Right lobe of liver (tissue), 4 donors: ENCODE results near the gene RAB22A.

Source experiments
- POLR2A ChIP-seq: fragments of 450-650 bp; IDR thresholded peaks from one replicate; pipeline ENCODE4 v1.6.1; 2017; ENCODE audit warnings: antibody characterized with exemption, mild to moderate bottlenecking
- TF ChIP-seq, protein P1 (sequence below), 4 donors: fragments of 200-600 bp in 3 of 4; fragments of 450-650 bp in 1 of 4; IDR thresholded peaks; one replicate each; pipeline versions ENCODE4 v1.5.1 to v1.8.0; 2016 to 2022; ENCODE audit warnings: antibody characterized with exemption in 4 of 4, mild to moderate bottlenecking in 2 of 4
- donor health status: DM: no; HTN: no; CAD: no.
- donor health status: DM: no; HTN: no; CAD: no.
- donor health status: DM: no; HTN: yes; CAD: no.

DNA sequence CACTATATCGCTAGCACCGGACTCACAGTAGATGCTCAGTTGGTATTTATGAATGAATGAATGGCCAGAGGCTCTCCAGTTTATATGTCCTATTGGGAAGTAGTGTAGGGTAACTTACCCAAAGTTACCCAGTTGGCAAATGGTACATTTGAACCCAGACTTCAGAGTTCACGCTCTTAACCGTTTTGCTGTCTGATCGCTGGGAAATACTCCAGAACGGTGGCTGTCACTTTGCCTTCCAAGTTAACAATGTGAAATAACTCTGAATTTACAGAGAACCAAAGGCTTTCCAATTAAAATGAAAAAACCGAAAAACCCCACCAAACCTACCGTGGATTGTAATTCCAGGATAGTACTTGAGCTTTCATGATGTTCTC lies 81.1 kb downstream of the RAB22A start:
- TF ChIP-seq, protein P1, sequence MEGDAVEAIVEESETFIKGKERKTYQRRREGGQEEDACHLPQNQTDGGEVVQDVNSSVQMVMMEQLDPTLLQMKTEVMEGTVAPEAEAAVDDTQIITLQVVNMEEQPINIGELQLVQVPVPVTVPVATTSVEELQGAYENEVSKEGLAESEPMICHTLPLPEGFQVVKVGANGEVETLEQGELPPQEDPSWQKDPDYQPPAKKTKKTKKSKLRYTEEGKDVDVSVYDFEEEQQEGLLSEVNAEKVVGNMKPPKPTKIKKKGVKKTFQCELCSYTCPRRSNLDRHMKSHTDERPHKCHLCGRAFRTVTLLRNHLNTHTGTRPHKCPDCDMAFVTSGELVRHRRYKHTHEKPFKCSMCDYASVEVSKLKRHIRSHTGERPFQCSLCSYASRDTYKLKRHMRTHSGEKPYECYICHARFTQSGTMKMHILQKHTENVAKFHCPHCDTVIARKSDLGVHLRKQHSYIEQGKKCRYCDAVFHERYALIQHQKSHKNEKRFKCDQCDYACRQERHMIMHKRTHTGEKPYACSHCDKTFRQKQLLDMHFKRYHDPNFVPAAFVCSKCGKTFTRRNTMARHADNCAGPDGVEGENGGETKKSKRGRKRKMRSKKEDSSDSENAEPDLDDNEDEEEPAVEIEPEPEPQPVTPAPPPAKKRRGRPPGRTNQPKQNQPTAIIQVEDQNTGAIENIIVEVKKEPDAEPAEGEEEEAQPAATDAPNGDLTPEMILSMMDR (IDR thresholded peaks at IDR 0.05): no peak
- no peak for TF ChIP-seq POLR2A
